ENCODE results near the gene MACROD1.

MACROD1 gene

DNA sequence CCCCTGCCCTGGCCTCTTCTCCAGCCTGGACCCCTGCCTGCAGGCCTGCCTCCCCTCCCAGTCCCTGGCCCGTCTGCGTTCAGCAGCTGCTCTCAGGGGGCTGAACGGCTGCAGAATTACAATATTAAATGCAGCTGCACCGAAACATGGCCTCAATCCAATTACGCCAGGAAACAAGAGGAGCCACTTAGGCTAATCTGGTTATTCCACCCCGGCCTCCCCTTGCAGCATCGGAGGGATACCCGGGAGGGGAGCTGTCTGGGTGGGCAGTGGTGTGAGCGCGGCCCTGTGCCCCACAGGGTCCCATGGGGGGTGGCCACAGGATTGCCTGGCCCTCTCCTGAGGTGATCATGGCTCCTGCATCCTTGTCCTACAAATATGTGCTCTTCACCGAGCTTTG is 87.6 kb downstream of the MACROD1 start:
- no peaks in the 10 kb centered on the region for H3K9me3 ChIP-seq (ENCODE audit: control insufficient read depth, insufficient read depth, low read length)
- no peak overlapping the region for H3K9ac ChIP-seq (ENCODE audit: low read depth, low read length)
- no peaks in the 10 kb centered on the region for H3K4me1 ChIP-seq (ENCODE audit: control insufficient read depth, insufficient read depth, low read length)
- peaks cover 65% of the 10 kb centered on the region for H3K27me3 ChIP-seq (ENCODE audit: control insufficient read depth, insufficient read depth, low read length)
- H3K27ac ChIP-seq (ENCODE audit: low read depth, low read length), result no peak overlapping the region
- H3K4me3 ChIP-seq (ENCODE audit: low read depth, low read length), result no peak overlapping the region
- no peaks in the 10 kb centered on the region for H3K36me3 ChIP-seq (ENCODE audit: control insufficient read depth, insufficient read depth, low read length)

DNA sequence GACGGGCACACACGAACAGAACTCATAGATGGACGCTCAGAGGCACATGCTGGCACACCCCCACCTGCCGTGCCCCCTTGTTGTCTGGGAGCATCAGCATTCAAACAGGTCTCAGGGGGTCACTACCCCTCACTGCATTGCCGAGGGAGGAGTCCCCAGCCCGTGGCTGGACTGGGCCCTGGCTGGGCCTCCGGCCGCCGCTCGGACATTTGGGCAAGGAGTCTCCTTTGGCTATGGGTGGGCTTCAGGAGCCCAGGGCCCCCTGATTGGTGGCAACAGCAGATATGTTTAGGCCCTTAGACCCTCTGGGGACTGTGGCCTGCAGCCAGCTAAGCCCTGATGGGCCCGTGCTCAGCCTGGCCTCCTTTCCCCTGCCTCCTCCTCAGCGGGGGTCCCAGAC is 88.3 kb downstream of the MACROD1 start:
- no peak overlapping the region for H3K27ac ChIP-seq (ENCODE audit: low read depth, low read length)
- H3K4me1 ChIP-seq (ENCODE audit: control insufficient read depth, insufficient read depth, low read length), result no peaks in the 10 kb centered on the region
- no peaks in the 10 kb centered on the region for H3K9me3 ChIP-seq (ENCODE audit: control insufficient read depth, insufficient read depth, low read length)
- H3K9ac ChIP-seq (ENCODE audit: low read depth, low read length), result no peak overlapping the region
- H3K4me3 ChIP-seq (ENCODE audit: low read depth, low read length), result no peak overlapping the region
- H3K27me3 ChIP-seq (ENCODE audit: control insufficient read depth, insufficient read depth, low read length), result peaks cover 64% of the 10 kb centered on the region
- no peaks in the 10 kb centered on the region for H3K36me3 ChIP-seq (ENCODE audit: control insufficient read depth, insufficient read depth, low read length)

DNA sequence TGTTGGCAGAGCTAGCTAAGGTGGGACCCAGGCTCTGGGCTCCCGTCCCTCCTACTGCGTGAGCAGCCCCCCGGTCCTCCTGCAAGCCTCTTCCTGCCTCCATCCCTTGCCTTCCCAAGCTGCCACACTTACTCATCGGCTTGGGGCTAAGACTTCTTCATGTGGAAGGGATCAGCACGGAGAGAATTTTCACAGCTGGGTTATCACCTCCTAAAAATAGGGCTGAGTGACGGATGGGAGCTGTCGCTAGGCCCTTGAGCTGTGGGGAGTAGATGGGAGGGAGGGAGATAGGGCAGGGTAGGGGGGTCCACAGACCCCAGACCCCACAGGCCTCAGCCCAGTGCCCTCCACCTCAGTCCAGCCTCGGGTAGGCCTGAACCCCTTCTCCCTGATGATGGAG is 89.2 kb downstream of the MACROD1 start:
- Histone ChIP-seq H3K9me3 (ENCODE audit: control insufficient read depth, insufficient read depth, low read length) (no peaks in the 10 kb centered on the region), H3K36me3 (ENCODE audit: control insufficient read depth, insufficient read depth, low read length) (no peaks in the 10 kb centered on the region), H3K27ac (ENCODE audit: low read depth, low read length) (no peak overlapping the region), H3K4me1 (ENCODE audit: control insufficient read depth, insufficient read depth, low read length) (no peaks in the 10 kb centered on the region), H3K4me3 (ENCODE audit: low read depth, low read length) (no peak overlapping the region), H3K9ac (ENCODE audit: low read depth, low read length) (no peak overlapping the region), H3K27me3 (ENCODE audit: control insufficient read depth, insufficient read depth, low read length) (peaks cover 58% of the 10 kb centered on the region)

DNA sequence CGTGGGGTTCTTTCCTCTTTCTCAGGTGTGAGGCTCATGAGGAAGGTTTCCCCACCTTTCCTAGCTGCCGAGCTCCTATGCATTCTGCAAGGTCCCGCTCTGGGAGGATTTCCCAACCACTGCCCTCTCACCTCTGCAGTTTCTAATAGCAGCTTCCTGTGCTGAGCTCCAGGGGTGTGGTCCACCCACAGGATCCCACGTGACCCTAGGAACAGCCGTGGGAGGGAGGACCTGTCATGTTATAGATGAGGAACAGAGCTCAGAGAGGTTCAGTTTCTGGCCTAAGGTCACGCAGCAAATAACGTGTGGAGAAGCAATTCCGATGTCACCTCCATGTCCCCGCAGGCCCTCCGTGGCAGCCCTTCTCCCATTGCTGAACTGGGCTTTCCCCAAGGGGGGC is 91.7 kb downstream of the MACROD1 start:
- peaks cover 51% of the 10 kb centered on the region for H3K27me3 ChIP-seq (ENCODE audit: control insufficient read depth, insufficient read depth, low read length)
- no peak overlapping the region for H3K4me3 ChIP-seq (ENCODE audit: low read depth, low read length)
- H3K9me3 ChIP-seq (ENCODE audit: control insufficient read depth, insufficient read depth, low read length), result no peaks in the 10 kb centered on the region
- H3K4me1 ChIP-seq (ENCODE audit: control insufficient read depth, insufficient read depth, low read length), result no peaks in the 10 kb centered on the region
- H3K27ac ChIP-seq (ENCODE audit: low read depth, low read length), result no peak overlapping the region
- H3K9ac ChIP-seq (ENCODE audit: low read depth, low read length), result no peak overlapping the region
- H3K36me3 ChIP-seq (ENCODE audit: control insufficient read depth, insufficient read depth, low read length), result no peaks in the 10 kb centered on the region

DNA sequence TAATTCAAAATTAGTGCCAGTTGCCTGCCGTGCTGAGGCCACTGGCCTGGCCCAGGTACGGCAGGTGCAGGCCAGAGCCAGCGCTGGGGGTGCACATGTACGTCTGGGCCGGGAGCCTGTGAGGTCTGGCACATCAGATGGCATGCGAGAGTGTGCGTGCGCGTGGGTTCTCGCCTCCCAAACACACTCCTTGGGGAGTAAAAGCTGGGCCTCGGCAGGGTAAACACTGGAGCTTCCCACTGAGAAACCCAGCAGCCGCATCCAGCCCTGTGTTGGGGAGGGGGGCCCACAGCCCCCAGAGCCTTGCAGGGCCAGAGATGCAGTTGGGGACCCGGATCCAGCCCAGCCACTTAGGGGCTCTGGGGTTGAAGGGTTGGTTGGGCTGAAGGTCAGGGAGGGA is 92.4 kb downstream of the MACROD1 start:
- H3K9me3 ChIP-seq (ENCODE audit: control insufficient read depth, insufficient read depth, low read length), result no peaks in the 10 kb centered on the region
- H3K36me3 ChIP-seq (ENCODE audit: control insufficient read depth, insufficient read depth, low read length), result no peaks in the 10 kb centered on the region
- H3K4me1 ChIP-seq (ENCODE audit: control insufficient read depth, insufficient read depth, low read length), result no peaks in the 10 kb centered on the region
- peaks cover 52% of the 10 kb centered on the region for H3K27me3 ChIP-seq (ENCODE audit: control insufficient read depth, insufficient read depth, low read length)
- H3K9ac ChIP-seq (ENCODE audit: low read depth, low read length), result no peak overlapping the region
- no peak overlapping the region for H3K4me3 ChIP-seq (ENCODE audit: low read depth, low read length)
- no peak overlapping the region for H3K27ac ChIP-seq (ENCODE audit: low read depth, low read length)

DNA sequence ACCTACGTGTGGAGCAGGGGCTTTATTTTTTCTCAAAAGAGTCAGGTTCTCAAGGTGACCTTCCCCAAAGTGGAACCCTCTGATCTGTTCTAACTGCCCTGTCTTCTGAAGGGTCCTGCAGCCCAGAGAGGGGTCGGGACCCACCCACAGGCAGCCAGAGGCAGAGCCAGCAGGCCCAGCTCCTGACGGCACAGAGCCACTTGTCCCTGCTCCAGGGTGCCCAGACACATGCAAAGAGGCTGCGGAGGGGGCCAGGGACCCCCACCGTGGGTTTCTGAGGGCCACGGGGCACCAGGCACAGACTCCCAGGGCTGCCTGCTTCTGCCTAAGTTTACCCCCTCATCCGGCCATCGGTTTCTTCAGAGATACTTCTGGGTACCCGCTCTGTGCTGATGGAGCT is 93.0 kb downstream of the MACROD1 start:
- no peaks in the 10 kb centered on the region for H3K36me3 ChIP-seq (ENCODE audit: control insufficient read depth, insufficient read depth, low read length)
- H3K27ac ChIP-seq (ENCODE audit: low read depth, low read length), result no peak overlapping the region
- H3K9me3 ChIP-seq (ENCODE audit: control insufficient read depth, insufficient read depth, low read length), result no peaks in the 10 kb centered on the region
- no peak overlapping the region for H3K4me3 ChIP-seq (ENCODE audit: low read depth, low read length)
- no peak overlapping the region for H3K9ac ChIP-seq (ENCODE audit: low read depth, low read length)
- 0 out of 2 replicates have a peak, but pooled peaks cover 3% of the 10 kb centered on the region for H3K4me1 ChIP-seq (ENCODE audit: control insufficient read depth, insufficient read depth, low read length)
- H3K27me3 ChIP-seq (ENCODE audit: control insufficient read depth, insufficient read depth, low read length), result peaks cover 51% of the 10 kb centered on the region

DNA sequence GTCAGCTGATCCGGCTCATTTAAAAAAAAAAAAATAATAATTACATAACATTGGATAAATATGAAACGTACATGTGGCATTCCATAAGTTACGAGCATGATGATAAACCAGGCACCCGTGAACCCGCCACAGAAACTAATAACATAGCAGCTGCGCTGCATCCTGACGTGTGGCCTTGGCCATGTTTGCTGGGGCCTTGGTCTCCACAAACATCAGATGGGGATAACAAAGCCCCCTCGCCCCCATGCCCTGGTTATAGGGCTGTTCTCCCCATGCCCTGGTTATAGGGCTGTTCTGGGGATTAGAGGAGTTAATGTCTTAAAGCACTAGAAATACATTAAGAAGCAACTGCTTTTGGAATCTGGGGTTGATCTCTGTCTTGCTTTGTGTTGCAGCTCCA is 93.5 kb downstream of the MACROD1 start:
- H3K27ac ChIP-seq (ENCODE audit: low read depth, low read length), result no peak overlapping the region
- no peaks in the 10 kb centered on the region for H3K36me3 ChIP-seq (ENCODE audit: control insufficient read depth, insufficient read depth, low read length)
- H3K4me1 ChIP-seq (ENCODE audit: control insufficient read depth, insufficient read depth, low read length), result 0 out of 2 replicates have a peak, but pooled peaks cover 7% of the 10 kb centered on the region
- no peaks in the 10 kb centered on the region for H3K9me3 ChIP-seq (ENCODE audit: control insufficient read depth, insufficient read depth, low read length)
- H3K9ac ChIP-seq (ENCODE audit: low read depth, low read length), result no peak overlapping the region
- H3K4me3 ChIP-seq (ENCODE audit: low read depth, low read length), result no peak overlapping the region
- peaks cover 48% of the 10 kb centered on the region for H3K27me3 ChIP-seq (ENCODE audit: control insufficient read depth, insufficient read depth, low read length)

DNA sequence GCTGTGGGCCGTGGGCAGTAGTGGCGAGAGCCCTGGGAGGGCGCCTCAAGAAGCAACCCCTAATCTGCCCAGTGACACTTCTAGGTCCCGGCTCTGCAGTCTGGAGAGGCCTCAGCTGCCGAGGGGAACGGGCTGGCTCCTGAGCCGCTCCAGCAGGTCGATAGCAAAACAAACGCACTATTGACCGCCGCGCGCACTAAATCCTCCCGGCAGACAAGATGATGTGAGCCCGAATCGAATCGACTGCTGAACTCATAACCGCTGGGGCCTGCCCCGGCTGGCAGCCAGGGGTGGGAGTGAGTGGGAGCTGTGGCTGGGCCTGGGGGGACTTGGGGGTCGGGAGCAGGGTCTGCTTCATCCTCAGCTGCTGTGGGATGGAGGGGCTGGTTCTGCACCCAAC is 94.1 kb downstream of the MACROD1 start:
- Histone ChIP-seq H3K9me3 (ENCODE audit: control insufficient read depth, insufficient read depth, low read length) (no peaks in the 10 kb centered on the region), H3K4me1 (ENCODE audit: control insufficient read depth, insufficient read depth, low read length) (0 out of 2 replicates have a peak, but pooled peaks cover 7% of the 10 kb centered on the region), H3K36me3 (ENCODE audit: control insufficient read depth, insufficient read depth, low read length) (no peaks in the 10 kb centered on the region), H3K27ac (ENCODE audit: low read depth, low read length) (no peak overlapping the region), H3K4me3 (ENCODE audit: low read depth, low read length) (no peak overlapping the region), H3K27me3 (ENCODE audit: control insufficient read depth, insufficient read depth, low read length) (peaks cover 48% of the 10 kb centered on the region), H3K9ac (ENCODE audit: low read depth, low read length) (no peak overlapping the region)

DNA sequence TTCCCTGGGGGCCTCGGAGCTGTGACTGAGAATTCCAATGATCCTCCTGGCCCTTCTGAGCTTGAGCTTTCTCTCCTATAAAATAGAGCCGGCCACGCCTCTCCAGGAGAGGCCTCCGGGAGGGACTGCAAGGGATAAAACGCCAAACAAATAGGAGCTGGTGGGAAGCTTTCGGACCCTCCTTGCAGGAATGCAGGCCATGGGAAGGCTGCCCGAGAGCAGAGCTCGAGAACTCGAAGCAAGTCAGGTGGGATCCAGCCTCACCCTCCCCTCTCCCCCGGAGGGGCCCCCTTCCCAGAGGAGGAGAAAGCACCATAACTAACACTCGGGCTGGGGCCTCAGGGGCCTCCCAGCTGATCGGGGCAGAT is 95.6 kb downstream of the MACROD1 start:
- H3K27ac ChIP-seq (ENCODE audit: low read depth, low read length), result no peak overlapping the region

DNA sequence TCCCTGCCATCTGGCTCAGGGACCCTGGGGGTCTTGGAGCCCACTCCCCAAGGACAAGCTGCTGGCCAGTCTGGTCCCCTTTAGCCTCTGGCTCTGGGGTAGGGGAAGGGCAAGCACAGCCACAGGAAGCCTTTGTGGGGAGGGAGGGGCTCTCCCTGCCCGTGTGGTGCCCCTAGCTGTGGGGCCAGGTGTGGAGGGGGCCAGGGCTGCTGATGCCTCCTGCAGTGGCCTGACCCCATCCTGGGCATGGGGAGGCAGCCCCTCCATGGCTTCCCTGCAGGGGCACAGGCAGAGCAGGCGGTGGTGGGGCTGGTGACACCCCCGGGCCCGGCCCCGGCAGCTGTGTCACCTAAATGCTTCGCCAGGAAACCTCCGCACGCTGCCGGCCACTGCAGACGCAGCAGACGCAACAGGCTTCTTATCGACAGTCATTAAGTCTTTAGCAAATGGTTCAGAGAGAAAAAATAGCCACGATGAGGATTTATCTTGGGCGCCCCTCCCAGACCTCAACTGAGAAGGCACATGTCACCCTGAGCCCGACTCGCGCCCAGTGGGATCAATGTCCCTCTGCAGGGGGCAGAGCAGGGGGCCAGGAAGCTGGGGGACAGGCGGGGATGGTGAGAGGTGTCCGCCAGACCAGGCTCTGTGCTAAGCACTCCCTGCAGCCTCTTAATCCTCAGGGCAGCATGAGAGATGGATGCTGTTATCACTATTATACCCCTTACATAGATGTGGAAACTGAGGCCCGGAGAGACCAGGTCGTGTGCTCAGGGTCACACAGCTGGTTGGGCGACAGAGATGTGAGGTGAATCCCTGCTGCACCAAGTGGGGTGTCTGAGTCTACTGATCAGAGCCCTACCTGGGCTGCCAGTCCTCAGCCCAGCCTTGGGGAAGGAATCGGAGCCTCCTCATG is 96.3 kb downstream of the MACROD1 start:
- H3K27ac ChIP-seq (ENCODE audit: low read depth, low read length), result no peak overlapping the region

More for the DNA sequence above, 95.6 kb downstream of the MACROD1 start:
- H3K27me3 ChIP-seq (ENCODE audit: control insufficient read depth, insufficient read depth, low read length), result peaks cover 36% of the 10 kb centered on the region
- no peak overlapping the region for H3K9ac ChIP-seq (ENCODE audit: low read depth, low read length)
- H3K4me3 ChIP-seq (ENCODE audit: low read depth, low read length), result no peak overlapping the region
- H3K36me3 ChIP-seq (ENCODE audit: control insufficient read depth, insufficient read depth, low read length), result no peaks in the 10 kb centered on the region
- H3K4me1 ChIP-seq (ENCODE audit: control insufficient read depth, insufficient read depth, low read length), result 0 out of 2 replicates have a peak, but pooled peaks cover 7% of the 10 kb centered on the region
- H3K9me3 ChIP-seq (ENCODE audit: control insufficient read depth, insufficient read depth, low read length), result no peaks in the 10 kb centered on the region

DNA sequence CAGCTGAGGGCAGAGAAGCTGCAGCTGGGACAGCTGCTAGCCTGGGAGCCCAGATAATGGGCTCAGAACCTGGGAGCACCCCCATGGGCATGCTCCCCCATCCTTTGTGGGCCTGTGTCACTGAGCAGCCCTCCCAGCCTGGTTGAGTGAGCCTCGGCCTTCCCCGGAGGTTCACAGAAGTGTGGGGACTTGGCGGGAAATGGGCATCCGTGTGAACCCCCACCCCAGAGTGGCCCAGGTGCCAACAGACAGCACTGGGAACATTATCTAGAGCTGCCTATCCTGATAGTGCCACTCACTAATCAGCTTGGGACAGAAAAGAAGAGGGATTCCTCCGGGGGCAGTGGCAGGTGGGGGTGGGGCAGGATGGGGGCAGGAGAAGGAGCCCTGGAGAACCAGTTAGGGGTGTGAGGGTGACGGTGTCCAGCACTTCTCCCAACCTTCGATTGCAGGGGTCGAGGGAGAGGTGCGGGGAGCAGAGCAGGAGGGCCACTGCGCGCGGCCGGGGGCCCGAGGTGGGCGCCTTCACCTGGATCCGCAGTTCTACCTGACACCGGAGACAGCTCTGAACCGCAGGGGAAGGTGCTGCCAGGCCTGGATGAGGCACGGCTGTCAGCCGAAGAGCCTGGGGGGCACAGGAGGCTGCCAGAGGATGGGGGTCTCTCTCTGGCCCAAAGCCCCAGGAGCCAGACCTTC is 97.1 kb downstream of the MACROD1 start:
- H3K36me3 ChIP-seq (ENCODE audit: control insufficient read depth, insufficient read depth, low read length), result no peaks in the 10 kb centered on the region
- no peak overlapping the region for H3K9ac ChIP-seq (ENCODE audit: low read depth, low read length)
- H3K27me3 ChIP-seq (ENCODE audit: control insufficient read depth, insufficient read depth, low read length), result peaks cover 41% of the 10 kb centered on the region
- H3K4me1 ChIP-seq (ENCODE audit: control insufficient read depth, insufficient read depth, low read length), result 0 out of 2 replicates have a peak, but pooled peaks cover 7% of the 10 kb centered on the region
- no peaks in the 10 kb centered on the region for H3K9me3 ChIP-seq (ENCODE audit: control insufficient read depth, insufficient read depth, low read length)
- no peak overlapping the region for H3K27ac ChIP-seq (ENCODE audit: low read depth, low read length)
- no peak overlapping the region for H3K4me3 ChIP-seq (ENCODE audit: low read depth, low read length)

More for the DNA sequence above, 96.3 kb downstream of the MACROD1 start:
- H3K4me3 ChIP-seq (ENCODE audit: low read depth, low read length), result no peak overlapping the region
- no peaks in the 10 kb centered on the region for H3K9me3 ChIP-seq (ENCODE audit: control insufficient read depth, insufficient read depth, low read length)
- H3K4me1 ChIP-seq (ENCODE audit: control insufficient read depth, insufficient read depth, low read length), result 0 out of 2 replicates have a peak, but pooled peaks cover 7% of the 10 kb centered on the region
- H3K36me3 ChIP-seq (ENCODE audit: control insufficient read depth, insufficient read depth, low read length), result no peaks in the 10 kb centered on the region
- H3K27me3 ChIP-seq (ENCODE audit: control insufficient read depth, insufficient read depth, low read length), result peaks cover 35% of the 10 kb centered on the region
- H3K9ac ChIP-seq (ENCODE audit: low read depth, low read length), result no peak overlapping the region
